Peyer's patch (tissue), 4 donors: ENCODE data around the gene SMAD6.

Experiments
- CTCF ChIP-seq, 6 experiments: fragments of 450-650 bp in 4 of 6; fragments of 200-600 bp in 2 of 6; sonication (generic) in 1 of 6; IDR thresholded peaks; one replicate each; pipeline ENCODE4 v1.5.1; 2017 to 2019; ENCODE audit warnings: antibody characterized with exemption in 6 of 6, mild to moderate bottlenecking in 3 of 6, moderate library complexity in 1 of 6
- POLR2A ChIP-seq, 2 donors: fragments of 450-650 bp; IDR thresholded peaks; one replicate each; pipeline ENCODE4 v1.5.1; 2017; ENCODE audit warnings: antibody characterized with exemption in 2 of 2, mild to moderate bottlenecking in 2 of 2, moderate library complexity in 2 of 2

GRCh38 chr15:66803749-66804148 is 101.7 kb downstream of the SMAD6 start:
- TF ChIP-seq CTCF (IDR thresholded peaks at IDR 0.05) = no peak
- TF ChIP-seq POLR2A (IDR thresholded peaks at IDR 0.05) = no peak
